ENCODE data around the gene BMPER. TPM values are rescaled to one million over a fixed set of nuclear protein-coding genes. Genes with fewer than 3 reads are reported as not detected.

BMPER gene
- total RNA-seq, 4 donors from 2014 or later = 3.1 to 33.3 (median 8.0) TPM

DNA sequence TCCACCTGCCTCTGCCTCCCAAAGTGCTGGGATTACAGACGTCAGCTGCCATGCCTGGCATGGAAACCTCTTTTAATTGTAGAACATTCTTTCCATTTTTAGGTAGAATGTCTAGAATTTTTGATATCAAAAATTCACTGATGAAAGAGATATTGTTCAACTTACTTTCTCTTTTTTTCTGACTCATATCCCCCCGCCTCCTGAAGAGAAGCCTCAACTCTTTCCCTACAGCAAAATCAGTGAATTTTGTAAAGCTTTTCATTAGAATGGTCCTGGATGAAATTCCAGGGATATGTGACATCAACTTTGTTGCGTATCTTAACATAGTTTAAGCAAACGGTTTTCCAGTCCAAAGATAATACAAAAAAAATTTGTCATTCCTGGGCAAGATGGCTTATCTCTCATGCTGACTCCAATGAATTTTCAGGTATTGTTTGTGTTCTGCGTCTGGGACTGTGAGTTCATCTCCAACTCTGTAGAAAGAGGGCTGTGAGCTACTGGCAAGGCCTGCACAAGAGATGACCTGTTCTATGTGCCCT, 256.8 kb downstream of the BMPER start:
- H3K27ac ChIP-seq = no peak overlapping the region
- H3K9me3 ChIP-seq = no peaks in the 10 kb centered on the region
- H3K36me3 ChIP-seq = no peaks in the 10 kb centered on the region
- H3K4me3 ChIP-seq = no peak overlapping the region
- TF ChIP-seq, protein P1, sequence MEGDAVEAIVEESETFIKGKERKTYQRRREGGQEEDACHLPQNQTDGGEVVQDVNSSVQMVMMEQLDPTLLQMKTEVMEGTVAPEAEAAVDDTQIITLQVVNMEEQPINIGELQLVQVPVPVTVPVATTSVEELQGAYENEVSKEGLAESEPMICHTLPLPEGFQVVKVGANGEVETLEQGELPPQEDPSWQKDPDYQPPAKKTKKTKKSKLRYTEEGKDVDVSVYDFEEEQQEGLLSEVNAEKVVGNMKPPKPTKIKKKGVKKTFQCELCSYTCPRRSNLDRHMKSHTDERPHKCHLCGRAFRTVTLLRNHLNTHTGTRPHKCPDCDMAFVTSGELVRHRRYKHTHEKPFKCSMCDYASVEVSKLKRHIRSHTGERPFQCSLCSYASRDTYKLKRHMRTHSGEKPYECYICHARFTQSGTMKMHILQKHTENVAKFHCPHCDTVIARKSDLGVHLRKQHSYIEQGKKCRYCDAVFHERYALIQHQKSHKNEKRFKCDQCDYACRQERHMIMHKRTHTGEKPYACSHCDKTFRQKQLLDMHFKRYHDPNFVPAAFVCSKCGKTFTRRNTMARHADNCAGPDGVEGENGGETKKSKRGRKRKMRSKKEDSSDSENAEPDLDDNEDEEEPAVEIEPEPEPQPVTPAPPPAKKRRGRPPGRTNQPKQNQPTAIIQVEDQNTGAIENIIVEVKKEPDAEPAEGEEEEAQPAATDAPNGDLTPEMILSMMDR (IDR thresholded peaks at IDR 0.05) = no peak
- TF ChIP-seq EP300 (IDR thresholded peaks at IDR 0.05) = no peak
- no peak for TF ChIP-seq POLR2A (IDR thresholded peaks at IDR 0.05)
- 66 to 77% methylated on average over 5 of the region's 5 CpGs for WGBS, 2 donors
- DNase-seq (ENCODE audit: low spot score in 2 of 2) = no peak
- no peaks in the 10 kb centered on the region for H3K4me1 ChIP-seq
- no peaks in the 10 kb centered on the region for H3K27me3 ChIP-seq

DNA sequence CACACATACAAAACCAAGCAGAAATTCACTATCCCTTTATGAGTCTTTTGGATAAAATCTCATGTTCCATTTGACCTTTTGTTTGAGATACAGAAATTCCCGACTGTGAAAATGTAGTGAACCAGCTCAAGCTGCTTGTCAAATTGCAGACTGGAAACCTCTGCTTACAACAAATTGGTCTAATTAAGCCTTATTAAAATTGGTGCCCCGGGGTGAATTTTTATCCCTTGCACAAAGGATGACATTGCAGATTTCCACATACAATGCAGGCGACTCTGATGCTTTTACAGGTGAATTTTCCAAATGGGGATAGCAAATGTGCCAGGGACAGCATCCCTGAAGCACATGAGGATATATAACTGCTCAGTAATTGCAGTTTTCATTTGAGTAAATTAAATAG, 257.3 kb downstream of the BMPER start:
- DNase-seq (ENCODE audit: low spot score in 2 of 2) = no peak
- no peak for TF ChIP-seq EP300 (IDR thresholded peaks at IDR 0.05)
- TF ChIP-seq, protein P1 (IDR thresholded peaks at IDR 0.05) = no peak
- no peak for TF ChIP-seq POLR2A (IDR thresholded peaks at IDR 0.05)
- Histone ChIP-seq H3K36me3 (no peaks in the 10 kb centered on the region), H3K27me3 (no peaks in the 10 kb centered on the region), H3K4me3 (no peak overlapping the region), H3K9me3 (no peaks in the 10 kb centered on the region), H3K4me1 (no peaks in the 10 kb centered on the region), H3K27ac (no peak overlapping the region)
- 65 to 77% methylated on average over 3 of the region's 3 CpGs for WGBS, 2 donors

DNA sequence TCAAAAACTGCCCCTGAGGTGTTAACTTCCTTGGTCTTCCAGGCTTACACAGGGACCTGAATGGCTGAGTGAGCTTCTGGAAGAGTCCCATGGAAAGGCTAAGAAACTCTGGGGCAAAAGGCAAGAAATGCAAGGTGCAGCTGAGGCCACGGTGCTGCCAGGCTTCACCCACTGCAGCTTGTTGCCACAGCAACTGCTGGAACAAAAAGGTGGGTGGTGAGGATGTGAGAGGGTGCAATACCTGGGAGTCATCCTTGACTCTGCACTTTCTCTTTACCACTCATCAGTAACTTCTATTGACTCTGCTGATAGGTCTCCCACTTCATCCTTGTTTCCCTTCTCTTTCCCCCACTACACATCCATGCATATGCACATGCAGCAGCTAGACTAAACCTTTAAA, 258.6 kb downstream of the BMPER start:
- Histone ChIP-seq H3K4me3 (no peak overlapping the region), H3K27ac (no peak overlapping the region), H3K27me3 (no peaks in the 10 kb centered on the region), H3K4me1 (no peaks in the 10 kb centered on the region), H3K9me3 (no peaks in the 10 kb centered on the region), H3K36me3 (no peaks in the 10 kb centered on the region)
- no peak for DNase-seq (ENCODE audit: low spot score in 2 of 2)
- 58 to 95% methylated on average over 1 of the region's 1 CpG for WGBS, 2 donors
- no peak for TF ChIP-seq POLR2A (IDR thresholded peaks at IDR 0.05)
- TF ChIP-seq, protein P1 (IDR thresholded peaks at IDR 0.05) = no peak
- TF ChIP-seq EP300 (IDR thresholded peaks at IDR 0.05) = no peak

DNA sequence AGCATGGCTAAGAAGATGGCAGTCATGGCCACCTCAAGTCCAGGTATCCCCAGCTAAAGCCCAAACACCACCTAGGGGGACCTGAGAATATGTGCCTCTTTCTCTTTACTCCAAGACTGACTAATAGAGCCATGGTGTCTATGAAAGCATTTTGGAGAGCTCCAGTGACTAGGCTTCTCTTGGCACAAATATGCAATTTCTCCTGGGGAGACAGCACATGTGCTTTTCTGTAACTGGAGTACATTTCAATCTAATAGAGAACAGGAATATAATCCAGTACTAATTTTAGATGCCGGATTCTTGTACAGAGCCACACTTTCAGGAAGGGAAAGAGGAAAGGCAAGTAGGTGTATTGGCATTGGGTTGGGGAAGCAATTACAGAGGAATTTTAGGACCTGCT, 260.1 kb downstream of the BMPER start:
- Histone ChIP-seq H3K27ac (no peak overlapping the region), H3K4me1 (no peaks in the 10 kb centered on the region), H3K4me3 (no peak overlapping the region), H3K9me3 (no peaks in the 10 kb centered on the region), H3K27me3 (no peaks in the 10 kb centered on the region), H3K36me3 (no peaks in the 10 kb centered on the region)
- DNase-seq (ENCODE audit: low spot score in 2 of 2) = no peak
- 69 to 86% methylated on average over 1 of the region's 1 CpG for WGBS, 2 donors
- TF ChIP-seq, protein P1 (IDR thresholded peaks at IDR 0.05) = no peak
- TF ChIP-seq POLR2A (IDR thresholded peaks at IDR 0.05) = no peak
- TF ChIP-seq EP300 (IDR thresholded peaks at IDR 0.05) = no peak

DNA sequence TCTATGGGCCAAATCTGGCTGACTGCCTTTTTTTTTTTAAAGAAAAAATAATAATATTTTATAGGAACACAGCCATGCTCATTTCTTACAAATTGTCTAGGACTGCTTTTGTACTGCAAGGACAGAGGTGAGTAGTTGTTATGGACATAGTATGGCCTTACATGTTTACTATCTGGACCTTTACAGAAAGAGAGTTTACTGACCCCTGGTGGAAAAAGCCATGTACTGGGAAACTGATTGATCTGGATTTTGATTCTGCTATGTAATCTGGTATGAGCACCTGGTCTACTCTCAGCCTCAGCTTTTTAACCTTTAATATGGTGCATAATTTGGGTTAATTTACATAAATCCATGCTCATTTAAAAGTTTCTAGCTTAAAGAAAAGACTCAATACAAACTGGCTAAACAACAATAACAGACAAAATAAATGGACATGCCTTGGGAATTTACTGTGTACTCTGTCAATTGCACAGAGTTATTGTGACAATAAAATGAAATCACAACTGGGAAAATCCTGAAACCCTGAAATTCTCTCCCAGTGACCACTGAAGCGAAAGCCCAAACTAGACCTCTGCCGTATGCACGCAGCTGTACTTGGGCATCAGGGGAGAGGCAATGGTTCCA, 260.7 kb downstream of the BMPER start:
- WGBS, 2 donors = 74 to 93% methylated on average over 3 of the region's 3 CpGs

More for the DNA sequence above, 260.7 kb downstream of the BMPER start:
- no peak for DNase-seq (ENCODE audit: low spot score in 2 of 2)
- no peaks in the 10 kb centered on the region for H3K27me3 ChIP-seq
- TF ChIP-seq, protein P1 (IDR thresholded peaks at IDR 0.05) = peak; percentile 15 to 50 (median 40)
- TF ChIP-seq EP300 (IDR thresholded peaks at IDR 0.05) = no peak
- no peak for TF ChIP-seq POLR2A (IDR thresholded peaks at IDR 0.05)
- no peaks in the 10 kb centered on the region for H3K4me1 ChIP-seq
- no peak overlapping the region for H3K4me3 ChIP-seq
- H3K36me3 ChIP-seq = no peaks in the 10 kb centered on the region
- H3K27ac ChIP-seq = no peak overlapping the region
- no peaks in the 10 kb centered on the region for H3K9me3 ChIP-seq

Data from tibial nerve (tissue), 4 donors.